Fibroblast of lung (primary cell): ENCODE results near the gene TPP2. TPM values are rescaled to one million over a fixed set of nuclear protein-coding genes. Genes with fewer than 3 reads are reported as not detected.

Experiments used
- DNase-seq, 2 donors: peaks; one replicate each; pipeline versions ENCODE4 v3.0.0 to v3.0.0-alpha.2; 2010; ENCODE audit warnings: low read depth in 2 of 2
- H2AFZ ChIP-seq: 2 replicates; pipeline ENCODE4 v1.5.1; 2012; ENCODE audit warnings: low read length, control low read depth, inconsistent platforms
- H3K27ac ChIP-seq: 2 replicates; pipeline ENCODE4 v1.5.1; 2011; ENCODE audit warnings: low read length, control low read depth; ENCODE audit not compliant: insufficient read depth
- H3K27me3 ChIP-seq: 2 replicates; pipeline ENCODE4 v1.5.1; 2011; ENCODE audit warnings: mild to moderate bottlenecking, low read length; ENCODE audit not compliant: control insufficient read depth, insufficient read depth
- H3K36me3 ChIP-seq: 2 replicates; pipeline ENCODE4 v1.5.1; 2011; ENCODE audit warnings: low read length; ENCODE audit not compliant: control insufficient read depth, insufficient read depth
- H3K4me1 ChIP-seq: 2 replicates; pipeline ENCODE4 v1.5.1; 2011; ENCODE audit warnings: low read length; ENCODE audit not compliant: control insufficient read depth, insufficient read depth; ENCODE audit errors: extremely low read depth
- H3K4me2 ChIP-seq: 2 replicates; pipeline ENCODE4 v1.5.1; 2011; ENCODE audit warnings: low read length, control low read depth; ENCODE audit not compliant: insufficient read depth; ENCODE audit errors: extremely low read depth
- H3K4me3 ChIP-seq, 4 experiments: fragments of 200-600 bp in 1 of 4; sonication (generic) in 1 of 4; replicated peaks in 1 of 4; 2 replicates each; pipeline ENCODE4 v1.5.1; 2011 to 2016; ENCODE audit warnings: low read length in 4 of 4, low read depth in 3 of 4, mild to moderate bottlenecking in 3 of 4, control low read depth in 2 of 4, inconsistent platforms in 1 of 4, mixed read lengths in 1 of 4; ENCODE audit not compliant: insufficient read depth in 1 of 4; ENCODE audit errors: control extremely low read depth in 1 of 4
- H3K79me2 ChIP-seq: 2 replicates; pipeline ENCODE4 v1.5.1; 2012; ENCODE audit warnings: mild to moderate bottlenecking, low read length, inconsistent platforms; ENCODE audit not compliant: control insufficient read depth, insufficient read depth
- H3K9ac ChIP-seq: 2 replicates; pipeline ENCODE4 v1.5.1; 2011; ENCODE audit warnings: mild to moderate bottlenecking, low read length, control low read depth; ENCODE audit not compliant: insufficient read depth
- H3K9me3 ChIP-seq: 2 replicates; pipeline ENCODE4 v1.5.1; 2012; ENCODE audit warnings: low read depth, low read length; ENCODE audit not compliant: control insufficient read depth, insufficient read depth
- H4K20me1 ChIP-seq: 2 replicates; pipeline ENCODE4 v1.5.1; 2011; ENCODE audit warnings: low read length; ENCODE audit not compliant: control insufficient read depth, insufficient read depth; ENCODE audit errors: extremely low read depth
- EZH2 ChIP-seq: IDR thresholded peaks from 2 replicates; pipeline ENCODE4 v1.5.1; 2012; ENCODE audit warnings: low read length, control low read depth, mild to moderate bottlenecking; ENCODE audit errors: missing control alignments
- polyA plus RNA-seq, 2 donors: library from polyadenylated mRNA; depleted of rRNA in 1 of 2; stranded (reverse) in 1 of 2; unstranded in 1 of 2; fragments of >200 nt; gene quantifications; 2 replicates each; pipeline ENCODE4 v1.2.1, GENCODE V29; 2011 to 2012; ENCODE audit warnings: missing spikeins in 1 of 2
- total RNA-seq: library from RNA; depleted of rRNA; stranded (reverse); fragments of >200 nt; gene quantifications from 2 replicates; pipeline ENCODE4 v1.2.1, GENCODE V29; 2014
- TF ChIP-seq, protein P1 (sequence below), 2 donors: IDR thresholded peaks in 1 of 2; conservative IDR thresholded peaks in 1 of 2; 1 replicate in 1 of 2; 2 replicates in 1 of 2; pipeline ENCODE4 v1.5.1; 2011 to 2012; ENCODE audit warnings: low read length in 2 of 2, control low read depth in 1 of 2, inconsistent platforms in 1 of 2, low read depth in 1 of 2, mild to moderate bottlenecking in 1 of 2

The TPP2 gene
- total and polyA plus RNA-seq, 2 donors (not counting 1 experiment from before 2014, with no cell fraction given), result 45.0 to 60.3 TPM

DNA sequence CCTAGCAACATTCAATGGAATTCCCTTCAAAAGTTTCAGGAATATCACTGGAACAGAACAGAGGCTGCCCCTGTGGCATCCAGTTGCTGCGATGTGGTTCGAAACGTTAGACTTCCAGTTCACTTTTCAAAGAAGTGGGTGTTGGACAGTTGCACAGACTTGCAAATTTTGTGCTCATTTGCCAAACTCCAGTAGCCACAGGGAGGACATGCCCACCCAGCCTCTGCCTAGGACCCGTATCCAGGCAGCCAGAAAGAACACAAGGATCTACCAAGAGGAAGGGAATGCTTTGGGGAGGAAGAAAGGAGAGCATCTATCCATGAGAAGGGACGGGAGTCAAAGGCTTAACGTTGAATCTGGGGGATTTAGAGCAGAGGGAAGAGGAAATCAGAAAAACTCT is 98.2 kb downstream of the TPP2 start, which contains the start of gene METTL21C:
TSS of gene METTL21C (minus strand) at position 108 of the 400 bp plus-strand sequence. CDS start 546 bp downstream, outside the sequence.
- H3K36me3 ChIP-seq, result no peaks in the 10 kb centered on the region
- no peaks in the 10 kb centered on the region for H4K20me1 ChIP-seq
- no peak within 1 kb of the TSS for H3K4me3 ChIP-seq
- no peak within 1 kb of the TSS for H3K27ac ChIP-seq
- H3K27me3 ChIP-seq, result peaks cover 6% of the 10 kb centered on the region
- H3K4me2 ChIP-seq, result peak within 1 kb of the TSS; percentile 48
- no peaks in the 10 kb centered on the region for H3K79me2 ChIP-seq
- no peak for TF ChIP-seq EZH2
- TF ChIP-seq, protein P1, sequence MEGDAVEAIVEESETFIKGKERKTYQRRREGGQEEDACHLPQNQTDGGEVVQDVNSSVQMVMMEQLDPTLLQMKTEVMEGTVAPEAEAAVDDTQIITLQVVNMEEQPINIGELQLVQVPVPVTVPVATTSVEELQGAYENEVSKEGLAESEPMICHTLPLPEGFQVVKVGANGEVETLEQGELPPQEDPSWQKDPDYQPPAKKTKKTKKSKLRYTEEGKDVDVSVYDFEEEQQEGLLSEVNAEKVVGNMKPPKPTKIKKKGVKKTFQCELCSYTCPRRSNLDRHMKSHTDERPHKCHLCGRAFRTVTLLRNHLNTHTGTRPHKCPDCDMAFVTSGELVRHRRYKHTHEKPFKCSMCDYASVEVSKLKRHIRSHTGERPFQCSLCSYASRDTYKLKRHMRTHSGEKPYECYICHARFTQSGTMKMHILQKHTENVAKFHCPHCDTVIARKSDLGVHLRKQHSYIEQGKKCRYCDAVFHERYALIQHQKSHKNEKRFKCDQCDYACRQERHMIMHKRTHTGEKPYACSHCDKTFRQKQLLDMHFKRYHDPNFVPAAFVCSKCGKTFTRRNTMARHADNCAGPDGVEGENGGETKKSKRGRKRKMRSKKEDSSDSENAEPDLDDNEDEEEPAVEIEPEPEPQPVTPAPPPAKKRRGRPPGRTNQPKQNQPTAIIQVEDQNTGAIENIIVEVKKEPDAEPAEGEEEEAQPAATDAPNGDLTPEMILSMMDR (conservative IDR thresholded peaks at IDR 0.05 in 1 of 2, IDR thresholded peaks at IDR 0.05 in 1 of 2; ENCODE audit: low read depth in 1 of 2, low read length in 2 of 2), result no peak
- H3K9me3 ChIP-seq, result no peaks in the 10 kb centered on the region
- no peak for DNase-seq
- no peak within 1 kb of the TSS for H2AFZ ChIP-seq
- H3K9ac ChIP-seq, result no peak within 1 kb of the TSS
- H3K4me1 ChIP-seq, result peaks cover 4% of the 10 kb centered on the region

DNA sequence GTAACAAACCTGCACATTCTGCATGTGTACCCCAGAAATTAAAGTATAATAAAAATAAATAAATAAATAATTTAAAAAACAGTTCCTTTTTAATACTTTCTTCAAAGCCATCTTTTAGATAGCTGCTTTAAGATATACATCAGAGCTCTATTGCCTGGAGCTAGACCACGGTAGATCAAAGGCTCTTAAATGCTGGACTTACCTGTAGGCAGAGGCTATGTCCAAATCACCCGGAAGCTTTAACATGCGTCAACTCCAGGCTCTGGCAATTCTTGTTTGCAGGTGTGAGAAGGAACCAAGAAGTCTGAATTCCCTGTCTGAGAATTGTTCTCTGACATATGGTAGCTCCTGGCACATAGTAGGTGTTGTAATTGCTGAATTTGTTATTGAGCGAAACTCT is 99.7 kb downstream of the TPP2 start:
- no peak overlapping the region for H3K4me2 ChIP-seq
- peaks cover 4% of the 10 kb centered on the region for H3K4me1 ChIP-seq
- DNase-seq, result no peak
- H3K79me2 ChIP-seq, result no peaks in the 10 kb centered on the region
- H4K20me1 ChIP-seq, result no peaks in the 10 kb centered on the region
- no peak overlapping the region for H3K9ac ChIP-seq
- no peak overlapping the region for H3K27ac ChIP-seq
- H2AFZ ChIP-seq, result no peak overlapping the region
- H3K27me3 ChIP-seq, result peaks cover 6% of the 10 kb centered on the region
- H3K9me3 ChIP-seq, result no peaks in the 10 kb centered on the region
- no peaks in the 10 kb centered on the region for H3K36me3 ChIP-seq
- no peak for TF ChIP-seq EZH2
- TF ChIP-seq, protein P1 (conservative IDR thresholded peaks at IDR 0.05 in 1 of 2, IDR thresholded peaks at IDR 0.05 in 1 of 2; ENCODE audit: low read depth in 1 of 2, low read length in 2 of 2), result no peak
- H3K4me3 ChIP-seq, result no peak overlapping the region

DNA sequence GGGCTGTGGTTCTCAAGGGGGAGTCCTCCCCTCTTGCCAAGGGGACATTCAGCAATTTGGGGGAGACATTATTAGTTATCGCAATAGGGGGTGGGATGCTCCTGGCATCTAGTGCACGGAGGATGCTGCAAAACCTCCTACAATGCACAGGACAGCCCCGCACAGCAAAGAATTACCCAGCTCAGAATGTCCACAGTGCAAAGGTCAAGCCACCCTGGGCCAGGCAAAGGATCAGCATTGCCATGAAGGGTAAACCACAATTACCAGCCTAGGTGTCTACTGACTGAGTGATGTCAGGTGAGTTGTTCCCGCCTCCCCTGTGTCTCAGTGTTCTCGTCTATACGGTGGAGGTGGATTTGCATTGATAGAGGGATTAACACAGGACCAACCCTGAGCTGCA is 100.5 kb downstream of the TPP2 start:
- Histone ChIP-seq H3K9ac (no peak overlapping the region), H3K27me3 (peaks cover 6% of the 10 kb centered on the region), H3K27ac (no peak overlapping the region), H4K20me1 (no peaks in the 10 kb centered on the region), H3K4me3 (no peak overlapping the region), H3K4me1 (peaks cover 4% of the 10 kb centered on the region), H3K4me2 (no peak overlapping the region), H2AFZ (no peak overlapping the region), H3K36me3 (no peaks in the 10 kb centered on the region), H3K79me2 (no peaks in the 10 kb centered on the region), H3K9me3 (no peaks in the 10 kb centered on the region)
- DNase-seq, result no peak
- TF ChIP-seq, protein P1 (conservative IDR thresholded peaks at IDR 0.05 in 1 of 2, IDR thresholded peaks at IDR 0.05 in 1 of 2; ENCODE audit: low read depth in 1 of 2, low read length in 2 of 2), result no peak
- no peak for TF ChIP-seq EZH2
